GM13977 (cell line): ENCODE measurements around the gene STK32B.

Experiments used
- DNase-seq: peaks from one replicate; pipeline ENCODE4 v3.0.0; 2012; ENCODE audit warnings: low spot score
- CTCF ChIP-seq: IDR thresholded peaks from 2 replicates; pipeline ENCODE4 v1.5.1; 2012; ENCODE audit warnings: mild to moderate bottlenecking, control low read depth; ENCODE audit not compliant: insufficient read depth; ENCODE audit errors: extremely low read depth, missing control alignments
- in situ Hi-C: fragments of 300-500 bp; cut with MboI; formaldehyde crosslinking; loops from one replicate; pipeline ENCODE4 v1.12.0; 2022; ENCODE audit warnings: low sequenced_read_pairs, low pct_unique_long_range_greater_than_20kb, mixed read lengths, inconsistent platforms; ENCODE audit not compliant: unreplicated experiment

Gene STK32B

GRCh38 chr4:5036239-5036638 lies 15.0 kb upstream of the STK32B start:
- in situ Hi-C loops, result no loop called here
- DNase-seq, result no peak
- no peak for TF ChIP-seq CTCF

- no peak for TF ChIP-seq CTCF
- in situ Hi-C loops, result no loop called here
- DNase-seq, result no peak
These were observed 13.4 kb upstream of the STK32B start for GRCh38 chr4:5037553-5038551.

- DNase-seq, result no peak
- TF ChIP-seq CTCF, result no peak
- in situ Hi-C loops, result no loop called here
These were observed 11.5 kb upstream of the STK32B start for GRCh38 chr4:5039800-5040199.

GRCh38 chr4:5040856-5041620 lies 10.2 kb upstream of the STK32B start:
- in situ Hi-C loops, result no loop called here
- no peak for DNase-seq
- no peak for TF ChIP-seq CTCF

GRCh38 chr4:5041699-5042098 lies 9.6 kb upstream of the STK32B start:
- in situ Hi-C loops, result no loop called here
- TF ChIP-seq CTCF, result no peak
- no peak for DNase-seq

GRCh38 chr4:5043579-5043978 lies 7.7 kb upstream of the STK32B start:
- no peak for DNase-seq
- in situ Hi-C loops, result no loop called here

More at GRCh38 chr4:5043579-5043978, 7.7 kb upstream of the STK32B start:
- TF ChIP-seq CTCF, result no peak
